PC-3 (cell line): Measurements from ENCODE around the gene MACROD2. TPM values are rescaled to one million over a fixed set of nuclear protein-coding genes. Genes with fewer than 3 reads are reported as not detected.
"Not testable (repeated sequence)": the region's sequence is repeated elsewhere in the genome, so short reads cannot be mapped to it uniquely, and the experiment has no call there.

Source experiments
- ATAC-seq: fragments of 200-7000 bp; cut with Tn5 transposase; 2 replicates; pipeline ENCODE4 v1.9.1; 2020; ENCODE audit warnings: mild to moderate bottlenecking, moderate library complexity
- BruUV-seq: library from RNA; stranded (reverse); fragments of 400-500 nt; replicated peaks from 2 replicates; lab custom pipeline; 2021; lab: Mats Ljungman, UMichigan
- CTCF ChIA-PET: fragments of 300-600 bp; sonication (Branson Sonifier 250); formaldehyde crosslinking; loops from one replicate; lab custom pipeline; 2022; ENCODE audit warnings: antibody characterized with exemption; lab: Charles Lee
- POLR2A ChIA-PET: fragments of 300-600 bp; sonication (Branson Sonifier 250); formaldehyde crosslinking; loops from one replicate; lab custom pipeline; 2022; ENCODE audit warnings: antibody characterized with exemption; ENCODE audit not compliant: unreplicated experiment; lab: Charles Lee
- DNase-seq: peaks from one replicate; pipeline ENCODE4 v3.0.0-alpha.2; 2015
- H2AFZ ChIP-seq: fragments of 300-600 bp; sonication (generic); 2 replicates; pipeline ENCODE4 v1.6.0; 2016; ENCODE audit warnings: antibody characterized with exemption, low read length
- H3F3A ChIP-seq: fragments of 300-600 bp; sonication (generic); one replicate; pipeline ENCODE4 v1.6.0; 2017; ENCODE audit warnings: antibody characterized with exemption, low read length, control low read depth, mild to moderate bottlenecking; ENCODE audit not compliant: unreplicated experiment
- H3K27ac ChIP-seq: fragments of 300-600 bp; sonication (generic); 2 replicates; pipeline ENCODE4 v1.5.1; 2016; ENCODE audit warnings: mild to moderate bottlenecking, low read length
- H3K27me3 ChIP-seq: fragments of 300-600 bp; sonication (generic); 2 replicates; pipeline ENCODE4 v1.6.1; 2016; ENCODE audit warnings: low read length, mixed read lengths
- H3K36me3 ChIP-seq: fragments of 300-600 bp; sonication (generic); 2 replicates; pipeline ENCODE4 v1.6.1; 2016; ENCODE audit warnings: low read depth, mixed run types, low read length, mixed read lengths
- H3K4me1 ChIP-seq: fragments of 300-600 bp; sonication (generic); 2 replicates; pipeline ENCODE4 v1.5.1; 2016; ENCODE audit warnings: low read length; ENCODE audit not compliant: insufficient read depth
- H3K4me2 ChIP-seq: fragments of 300-600 bp; sonication (generic); 2 replicates; pipeline ENCODE4 v1.6.0; 2016; ENCODE audit warnings: low read length
- H3K4me3 ChIP-seq: fragments of 300-600 bp; sonication (generic); 2 replicates; pipeline ENCODE4 v1.5.1; 2016; ENCODE audit warnings: mild to moderate bottlenecking, low read length, mixed read lengths
- H3K79me2 ChIP-seq: fragments of 300-600 bp; sonication (generic); 2 replicates; pipeline ENCODE4 v1.6.1; 2017; ENCODE audit warnings: low read length, mixed read lengths
- H3K9ac ChIP-seq: fragments of 300-600 bp; sonication (generic); 2 replicates; pipeline ENCODE4 v1.6.0; 2016; ENCODE audit warnings: mild to moderate bottlenecking, low read length
- H3K9me2 ChIP-seq: fragments of 300-600 bp; sonication (generic); replicated peaks from 2 replicates; pipeline ENCODE4 v1.6.1; 2016; ENCODE audit warnings: mixed run types, low read length, mixed read lengths
- H3K9me3 ChIP-seq: fragments of 300-600 bp; sonication (generic); 2 replicates; pipeline ENCODE4 v1.6.1; 2016; ENCODE audit warnings: low read length, mixed read lengths
- H4K20me1 ChIP-seq: fragments of 300-600 bp; sonication (generic); 2 replicates; pipeline ENCODE4 v1.6.1; 2016; ENCODE audit warnings: low read length, mixed read lengths
- CTCF ChIP-seq: fragments of 300-600 bp; sonication (generic); conservative IDR thresholded peaks from 2 replicates; pipeline ENCODE4 v1.5.1; 2017; ENCODE audit warnings: antibody characterized with exemption, low read depth, mild to moderate bottlenecking, low read length
- EZH2 ChIP-seq: fragments of 300-600 bp; sonication (generic); IDR thresholded peaks from one replicate; pipeline ENCODE4 v1.6.1; 2017; ENCODE audit warnings: antibody characterized with exemption, mild to moderate bottlenecking, low read length; ENCODE audit not compliant: unreplicated experiment
- EZH2phosphoT487 ChIP-seq: fragments of 300-600 bp; sonication (generic); IDR thresholded peaks from 2 replicates; pipeline ENCODE4 v1.6.1; 2018; ENCODE audit warnings: mild to moderate bottlenecking, antibody characterized with exemption, low read length, borderline replicate concordance
- intact Hi-C: fragments of 100-400 bp; cut with micrococcal nuclease; formaldehyde crosslinking; loops from 2 replicates; pipeline ENCODE4 v1.9.0; 2023
- total RNA-seq: library from RNA; depleted of rRNA; stranded (reverse); fragments of >200 nt; gene quantifications from 2 replicates; pipeline ENCODE4 v1.2.3, GENCODE V29; 2014

The MACROD2 gene
- total RNA-seq, 1 experiment from 2014 or later = 3.1 TPM

GRCh38 chr20:13984211-13984610 is 11.1 kb upstream of the MACROD2 start:
- Histone ChIP-seq H3F3A (no peaks in the 10 kb centered on the region), H2AFZ (no peak overlapping the region), H3K27ac (peak overlapping the region; percentile 64), H3K4me3 (no peak overlapping the region), H3K9me3 (no peaks in the 10 kb centered on the region), H3K4me1 (peaks cover 19% of the 10 kb centered on the region), H3K9me2 (no peaks in the 10 kb centered on the region), H3K36me3 (no peaks in the 10 kb centered on the region), H3K27me3 (no peaks in the 10 kb centered on the region), H4K20me1 (no peaks in the 10 kb centered on the region), H3K79me2 (no peaks in the 10 kb centered on the region), H3K4me2 (0 out of 2 replicates have a peak overlapping the region, but pooled peaks have one; percentile 14), H3K9ac (0 out of 2 replicates have a peak overlapping the region, but pooled peaks have one; percentile 3)
- intact Hi-C loops = no loop called here
- ChIA-PET CTCF (interaction anchor here (0.6 kb wide), 1 partner anchor 664 kb away, joined by 3 read pairs; no protein-coding TSS in a partner anchor), POLR2A (interaction anchor here (1.0 kb wide), 1 partner anchor 11 kb away, joined by 6 read pairs; the partner anchor contains the start of gene MACROD2)
- ATAC-seq (peak; percentile 93), DNase-seq (peak; percentile 90)
- no TSS peak for BruUV-seq
- TF ChIP-seq EZH2phosphoT487 = no peak
- no peak for TF ChIP-seq EZH2
- no peak for TF ChIP-seq CTCF

- peaks cover 11% of the 10 kb centered on the region; the same call in 1 of the 2 replicates for H3K4me1 ChIP-seq
- H3K9me3 ChIP-seq = no peaks in the 10 kb centered on the region
- BruUV-seq = no TSS peak
- ATAC-seq (no peak), DNase-seq (no peak)
- H3K9me2 ChIP-seq = no peaks in the 10 kb centered on the region
- H3K4me3 ChIP-seq = no peak within 1 kb of the TSS
- no peak within 1 kb of the TSS for H3K9ac ChIP-seq
- no peak within 1 kb of the TSS for H3K27ac ChIP-seq
- H2AFZ ChIP-seq = no peak within 1 kb of the TSS
- H3K4me2 ChIP-seq = no peak within 1 kb of the TSS
- no peaks in the 10 kb centered on the region for H3K27me3 ChIP-seq
- no peaks in the 10 kb centered on the region for H3F3A ChIP-seq
- ChIA-PET POLR2A (no interaction called here), CTCF (no interaction called here)
- no peaks in the 10 kb centered on the region for H3K79me2 ChIP-seq
- TF ChIP-seq CTCF (no peak), EZH2phosphoT487 (no peak), EZH2 (no peak)
- no peaks in the 10 kb centered on the region for H4K20me1 ChIP-seq
- intact Hi-C loops = no loop called here
- H3K36me3 ChIP-seq = no peaks in the 10 kb centered on the region
Observed at GRCh38 chr20:13990465-13990864, 4.9 kb upstream of the MACROD2 start, which contains the start of gene SEL1L2. Gene SEL1L2 (minus strand): TSS chr20:13990614. CDS start chr20:13990534, 80 bp downstream.

DNA sequence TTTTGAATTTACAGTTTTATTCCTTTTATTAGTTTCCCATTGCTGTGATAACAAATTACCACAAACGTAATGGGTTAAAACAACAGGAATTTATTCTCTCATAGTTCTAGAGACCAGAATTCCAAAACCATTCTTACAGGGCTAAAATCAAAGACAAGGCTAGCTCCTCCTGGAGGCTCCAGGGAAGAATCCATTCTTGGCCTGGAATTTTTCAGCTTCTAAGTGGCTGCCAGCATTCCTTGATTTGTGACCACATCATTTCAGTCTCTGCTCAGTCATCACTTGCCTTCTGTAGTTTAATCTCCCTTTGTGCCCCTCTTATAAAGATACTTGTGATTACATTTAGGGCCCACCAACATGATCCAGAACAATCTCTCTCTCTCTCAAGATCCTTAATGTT is 4.0 kb upstream of the MACROD2 start:
- H3K4me3 ChIP-seq = no peak overlapping the region
- TF ChIP-seq CTCF = no peak
- no peak for TF ChIP-seq EZH2phosphoT487
- no peak for TF ChIP-seq EZH2
- peaks cover 11% of the 10 kb centered on the region; the same call in 1 of the 2 replicates for H3K4me1 ChIP-seq
- no TSS peak for BruUV-seq
- no peak overlapping the region for H3K9ac ChIP-seq
- no peak overlapping the region for H2AFZ ChIP-seq
- ATAC-seq (no peak), DNase-seq (no peak)
- no peaks in the 10 kb centered on the region for H3K36me3 ChIP-seq
- H3K27ac ChIP-seq = no peak overlapping the region
- H3K9me3 ChIP-seq = no peaks in the 10 kb centered on the region
- H3K79me2 ChIP-seq = peaks cover under 1% of the 10 kb centered on the region; the same call in 1 of the 2 replicates
- no peaks in the 10 kb centered on the region for H3F3A ChIP-seq
- no peak overlapping the region for H3K4me2 ChIP-seq
- no peaks in the 10 kb centered on the region for H3K27me3 ChIP-seq
- POLR2A ChIA-PET = no interaction called here
- no peaks in the 10 kb centered on the region for H4K20me1 ChIP-seq
- intact Hi-C loops = no loop called here
- no peaks in the 10 kb centered on the region for H3K9me2 ChIP-seq
- CTCF ChIA-PET = interaction anchor here (0.6 kb wide), 1 partner anchor 49 kb away, joined by 3 read pairs; no protein-coding TSS in a partner anchor

DNA sequence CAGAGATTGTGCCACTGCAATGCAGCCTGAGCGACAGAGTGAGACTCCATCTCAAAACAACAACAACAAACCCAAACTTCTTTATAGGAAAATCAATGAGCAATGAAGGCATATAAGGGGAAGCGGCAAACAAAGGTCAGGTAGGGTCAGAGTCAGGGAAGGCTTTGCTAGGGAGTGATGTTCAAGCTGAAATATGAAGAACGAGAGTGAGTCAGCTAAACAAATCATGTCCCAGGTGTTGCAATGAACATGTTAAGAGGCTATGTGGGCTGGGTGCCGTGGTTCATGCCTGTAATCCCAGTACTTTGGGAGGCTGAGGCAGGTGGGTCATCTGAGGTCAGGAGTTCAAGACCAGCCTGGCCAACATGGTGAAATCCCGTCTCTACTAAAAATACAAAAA is 3.4 kb upstream of the MACROD2 start:
- DNase-seq, intact Hi-C loops, POLR2A ChIA-PET, BruUV-seq, H3K9me2 ChIP-seq, H3K9me3 ChIP-seq, H3K4me3 ChIP-seq, CTCF ChIA-PET, ATAC-seq, H3K79me2 ChIP-seq, H3K4me2 ChIP-seq, H3F3A ChIP-seq, H3K27me3 ChIP-seq, H3K27ac ChIP-seq, H2AFZ ChIP-seq, H3K36me3 ChIP-seq, H4K20me1 ChIP-seq, H3K9ac ChIP-seq: not testable (repeated sequence)
- peaks cover 17% of the 10 kb centered on the region; the same call in 1 of the 2 replicates for H3K4me1 ChIP-seq
